Endothelial cell of umbilical vein (primary cell): ENCODE measurements around the gene HCFC2. TPM values are rescaled to one million over a fixed set of nuclear protein-coding genes. Genes with fewer than 3 reads are reported as not detected.

Source experiments
- BruUV-seq: library from RNA; stranded (reverse); fragments of 400-500 nt; replicated peaks from 2 replicates; lab custom pipeline; 2021; lab: Mats Ljungman, UMichigan
- CTCF ChIA-PET: fragments of 300-600, 350-600 bp; sonication (Branson Sonifier 250); formaldehyde crosslinking; loops from one replicate; lab custom pipeline; 2021; ENCODE audit warnings: antibody characterized with exemption, inconsistent platforms; lab: Charles Lee
- POLR2A ChIA-PET: fragments of 300-600, 350-600 bp; sonication (Branson Sonifier 250); formaldehyde crosslinking; loops from one replicate; lab custom pipeline; 2021; ENCODE audit warnings: antibody characterized with exemption, inconsistent platforms; lab: Charles Lee
- DNase-seq: peaks from one replicate; pipeline ENCODE4 v3.0.0-alpha.2; 2011; ENCODE audit warnings: low read depth, low spot score
- FAIRE-seq: peaks from 2 replicates; lab custom pipeline; 2011; peaks lifted over from hg19 to GRCh38; lab: Jason Lieb, UNC
- H2AFZ ChIP-seq: 2 replicates; pipeline ENCODE4 v1.6.0; 2012; ENCODE audit warnings: low read depth, low read length, control low read depth, inconsistent platforms
- H3K27ac ChIP-seq: 2 replicates; pipeline ENCODE4 v1.5.1; 2011; ENCODE audit warnings: low read depth, mild to moderate bottlenecking, control low read depth, low read length, moderate library complexity; ENCODE audit not compliant: insufficient read depth
- H3K27me3 ChIP-seq, 2 experiments: 2 replicates each; pipeline versions ENCODE4 v1.6.0 to v1.6.1; 2011; ENCODE audit warnings: low read length in 2 of 2, mixed read lengths in 1 of 2; ENCODE audit not compliant: control insufficient read depth in 2 of 2, insufficient read depth in 2 of 2
- H3K36me3 ChIP-seq, 2 experiments: 2 replicates in 1 of 2; 3 replicates in 1 of 2; pipeline ENCODE4 v1.5.1; 2011; ENCODE audit warnings: low read length in 2 of 2, mild to moderate bottlenecking in 1 of 2, moderate library complexity in 1 of 2; ENCODE audit not compliant: control insufficient read depth in 2 of 2, insufficient read depth in 2 of 2; ENCODE audit errors: extremely low read depth in 1 of 2
- H3K4me1 ChIP-seq: 3 replicates; pipeline ENCODE4 v1.5.1; 2011; ENCODE audit warnings: mild to moderate bottlenecking, low read length; ENCODE audit not compliant: control insufficient read depth, insufficient read depth; ENCODE audit errors: extremely low read depth
- H3K4me2 ChIP-seq: 2 replicates; pipeline ENCODE4 v1.6.1; 2011; ENCODE audit warnings: low read length, control low read depth, mixed read lengths; ENCODE audit not compliant: insufficient read depth
- H3K4me3 ChIP-seq, 3 experiments: fragments of 200-600 bp in 1 of 3; sonication (generic), shearing (Covaris generic) in 1 of 3; replicated peaks in 1 of 3; 2 replicates each; pipeline ENCODE4 v1.5.1; 2011 to 2016; ENCODE audit warnings: control low read depth in 3 of 3, low read length in 3 of 3, mild to moderate bottlenecking in 2 of 3, inconsistent platforms in 1 of 3, low read depth in 1 of 3, moderate library complexity in 1 of 3; ENCODE audit not compliant: insufficient read depth in 1 of 3
- H3K79me2 ChIP-seq: 2 replicates; pipeline ENCODE4 v1.6.0; 2012; ENCODE audit warnings: low read length, inconsistent platforms; ENCODE audit not compliant: control insufficient read depth, insufficient read depth
- H3K9ac ChIP-seq: replicated peaks from 2 replicates; pipeline ENCODE3; 2011; ENCODE audit warnings: low read length, control low read depth; ENCODE audit not compliant: insufficient read depth; ENCODE audit errors: extremely low read depth
- H3K9me1 ChIP-seq: replicated peaks from 3 replicates; pipeline ENCODE4 v1.6.0; 2011; ENCODE audit warnings: mild to moderate bottlenecking, low read length; ENCODE audit not compliant: control insufficient read depth, insufficient read depth; ENCODE audit errors: extremely low read depth
- H3K9me3 ChIP-seq: replicated peaks from 2 replicates; pipeline ENCODE4 v1.5.1; 2012; ENCODE audit warnings: low read length, inconsistent platforms; ENCODE audit not compliant: control insufficient read depth, insufficient read depth
- H4K20me1 ChIP-seq: replicated peaks from 2 replicates; pipeline ENCODE3; 2011; ENCODE audit warnings: mild to moderate bottlenecking, low read length; ENCODE audit not compliant: control insufficient read depth, insufficient read depth; ENCODE audit errors: extremely low read depth
- EZH2 ChIP-seq: IDR thresholded peaks from 2 replicates; pipeline ENCODE4 v1.6.1; 2012; ENCODE audit warnings: borderline replicate concordance, low read depth, mild to moderate bottlenecking, moderate library complexity, low read length, inconsistent platforms; ENCODE audit not compliant: severe bottlenecking
- FOS ChIP-seq: IDR thresholded peaks from 2 replicates; pipeline ENCODE4 v1.6.1; 2011; ENCODE audit warnings: mild to moderate bottlenecking, low read length, moderate library complexity, borderline replicate concordance; ENCODE audit not compliant: insufficient read depth
- GATA2 ChIP-seq: IDR thresholded peaks from 2 replicates; pipeline ENCODE4 v1.7.0; 2011; ENCODE audit warnings: low read depth, mild to moderate bottlenecking, moderate library complexity, mixed read lengths, low read length; ENCODE audit not compliant: insufficient read length, insufficient read depth
- JUN ChIP-seq: IDR thresholded peaks from 2 replicates; pipeline ENCODE4 v1.6.1; 2011; ENCODE audit warnings: borderline replicate concordance, low read depth; ENCODE audit not compliant: insufficient read length, insufficient read depth
- MYC ChIP-seq: IDR thresholded peaks from one replicate; pipeline ENCODE4 v1.6.1; 2011; ENCODE audit warnings: mild to moderate bottlenecking, low read depth, low read length
- POLR2A ChIP-seq: IDR thresholded peaks from 2 replicates; pipeline ENCODE4 v1.6.1; 2012; ENCODE audit warnings: low read depth, mild to moderate bottlenecking, control low read depth, low read length
- POLR2AphosphoS5 ChIP-seq: IDR thresholded peaks from 2 replicates; pipeline ENCODE4 v1.6.1; 2012; ENCODE audit warnings: low read depth, mild to moderate bottlenecking, control low read depth, low read length, moderate library complexity; ENCODE audit not compliant: insufficient read depth
- dilution Hi-C: fragments of 300-500 bp; cut with MboI; formaldehyde crosslinking; loops from one replicate; pipeline ENCODE4 v1.15.0; 2019; ENCODE audit warnings: low sequenced_read_pairs; ENCODE audit not compliant: extremely low pct_ligation_motif_present
- intact Hi-C: fragments of 100-400 bp; cut with micrococcal nuclease; formaldehyde crosslinking; loops from one replicate; pipeline ENCODE4 v1.10.0; 2022
- polyA plus RNA-seq, 4 experiments: library from polyadenylated mRNA; depleted of rRNA in 3 of 4; stranded (reverse) in 3 of 4; unstranded in 1 of 4; fragments of >200 nt; gene quantifications; 2 replicates each; pipeline versions ENCODE4 v1.2.1 to v1.2.3, GENCODE V29; 2011 to 2012; ENCODE audit warnings: missing spikeins in 1 of 4
- total RNA-seq: library from RNA; stranded (reverse); gene quantifications from 2 replicates; pipeline ENCODE4 v1.2.3, GENCODE V29; 2021
- TF ChIP-seq, protein P1 (sequence below): IDR thresholded peaks from 2 replicates; pipeline ENCODE4 v1.6.1; 2011; ENCODE audit not compliant: insufficient read depth, insufficient read length
- TF ChIP-seq, protein P2 (sequence below), 2 donors: IDR thresholded peaks; 1 replicate in 1 of 2; 2 replicates in 1 of 2; pipeline ENCODE4 v1.5.1; 2011; ENCODE audit warnings: low read length in 2 of 2, mild to moderate bottlenecking in 2 of 2, moderate library complexity in 2 of 2, control low read depth in 1 of 2, inconsistent platforms in 1 of 2, low read depth in 1 of 2; ENCODE audit not compliant: insufficient read depth in 1 of 2; ENCODE audit errors: extremely low read depth in 1 of 2

HCFC2 gene
- total and polyA plus RNA-seq, 2 donors (not counting 3 experiments of a cell fraction or from before 2014, with no cell fraction given) = 6.0 to 15.6 TPM

DNA sequence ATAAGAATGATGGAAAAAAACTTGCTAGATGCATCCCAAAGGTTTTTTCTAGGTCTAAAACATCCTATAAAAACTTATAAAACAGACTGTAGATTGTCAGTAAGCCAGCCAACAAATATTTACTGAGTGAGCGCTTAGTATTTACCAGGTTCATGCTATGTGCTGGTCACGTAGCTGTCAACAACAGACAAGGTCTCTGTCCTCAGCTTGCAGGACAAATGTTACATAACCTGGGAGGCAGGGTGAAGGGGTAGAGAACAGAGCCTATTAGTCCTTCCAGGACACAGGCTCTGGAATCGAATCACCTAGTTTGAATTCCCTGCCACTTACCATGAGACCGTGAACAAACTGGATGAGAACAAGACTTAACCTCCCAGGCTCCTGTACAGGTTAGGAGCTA lies 67.3 kb downstream of the HCFC2 start:
- CTCF ChIA-PET = interaction anchor here (1.3 kb wide), 1 partner anchor 10 kb away, joined by 5 read pairs; no protein-coding TSS in a partner anchor
- POLR2A ChIA-PET = no interaction called here

GRCh38 chr12:104132351-104132956 lies 68.1 kb downstream of the HCFC2 start:
- no TSS peak for BruUV-seq
- Histone ChIP-seq H3K79me2 (peaks cover 31% of the 10 kb centered on the region), H3K36me3 (peaks cover 7 to 14% of the 10 kb centered on the region in 2 experiments)

More for the DNA sequence above, 67.3 kb downstream of the HCFC2 start:
- H3K4me1 ChIP-seq = peaks cover 8% of the 10 kb centered on the region
- H3K4me2 ChIP-seq = no peak overlapping the region
- no peak overlapping the region for H2AFZ ChIP-seq
- H3K9me1 ChIP-seq = no peaks in the 10 kb centered on the region
- no peak overlapping the region for H3K9ac ChIP-seq
- TF ChIP-seq GATA2 = no peak
- TF ChIP-seq POLR2AphosphoS5 = no peak
- H3K79me2 ChIP-seq = peaks cover 23% of the 10 kb centered on the region
- no TSS peak for BruUV-seq
- H3K4me3 ChIP-seq = no peak overlapping the region
- H3K27me3 ChIP-seq = no peaks in the 10 kb centered on the region
- intact Hi-C loops = no loop called here
- H3K36me3 ChIP-seq = peaks cover 7 to 14% of the 10 kb centered on the region in 2 experiments
- no peaks in the 10 kb centered on the region for H3K9me3 ChIP-seq
- dilution Hi-C loops = no loop called here
- no peak overlapping the region for H3K27ac ChIP-seq
- FAIRE-seq (no peak), DNase-seq (no peak)
- H4K20me1 ChIP-seq = no peaks in the 10 kb centered on the region

More at GRCh38 chr12:104132351-104132956, 68.1 kb downstream of the HCFC2 start:
- DNase-seq (no peak), FAIRE-seq (no peak)
- POLR2A ChIA-PET = no interaction called here
- no peak overlapping the region for H3K4me2 ChIP-seq
- H3K9me1 ChIP-seq = no peaks in the 10 kb centered on the region
- H4K20me1 ChIP-seq = no peaks in the 10 kb centered on the region
- no peak overlapping the region for H3K4me3 ChIP-seq
- intact Hi-C loops = no loop called here
- no peaks in the 10 kb centered on the region for H3K9me3 ChIP-seq
- no peaks in the 10 kb centered on the region for H3K27me3 ChIP-seq
- no peak overlapping the region for H3K9ac ChIP-seq
- H2AFZ ChIP-seq = no peak overlapping the region
- no peak overlapping the region for H3K27ac ChIP-seq
- CTCF ChIA-PET = interaction anchor here (1.3 kb wide), 1 partner anchor 11 kb away, joined by 5 read pairs; no protein-coding TSS in a partner anchor
- dilution Hi-C loops = no loop called here
- TF ChIP-seq, protein P1, sequence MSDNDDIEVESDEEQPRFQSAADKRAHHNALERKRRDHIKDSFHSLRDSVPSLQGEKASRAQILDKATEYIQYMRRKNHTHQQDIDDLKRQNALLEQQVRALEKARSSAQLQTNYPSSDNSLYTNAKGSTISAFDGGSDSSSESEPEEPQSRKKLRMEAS = no peak
- no peak for TF ChIP-seq JUN
- no peak for TF ChIP-seq EZH2
- TF ChIP-seq FOS = no peak
- TF ChIP-seq, protein P2, sequence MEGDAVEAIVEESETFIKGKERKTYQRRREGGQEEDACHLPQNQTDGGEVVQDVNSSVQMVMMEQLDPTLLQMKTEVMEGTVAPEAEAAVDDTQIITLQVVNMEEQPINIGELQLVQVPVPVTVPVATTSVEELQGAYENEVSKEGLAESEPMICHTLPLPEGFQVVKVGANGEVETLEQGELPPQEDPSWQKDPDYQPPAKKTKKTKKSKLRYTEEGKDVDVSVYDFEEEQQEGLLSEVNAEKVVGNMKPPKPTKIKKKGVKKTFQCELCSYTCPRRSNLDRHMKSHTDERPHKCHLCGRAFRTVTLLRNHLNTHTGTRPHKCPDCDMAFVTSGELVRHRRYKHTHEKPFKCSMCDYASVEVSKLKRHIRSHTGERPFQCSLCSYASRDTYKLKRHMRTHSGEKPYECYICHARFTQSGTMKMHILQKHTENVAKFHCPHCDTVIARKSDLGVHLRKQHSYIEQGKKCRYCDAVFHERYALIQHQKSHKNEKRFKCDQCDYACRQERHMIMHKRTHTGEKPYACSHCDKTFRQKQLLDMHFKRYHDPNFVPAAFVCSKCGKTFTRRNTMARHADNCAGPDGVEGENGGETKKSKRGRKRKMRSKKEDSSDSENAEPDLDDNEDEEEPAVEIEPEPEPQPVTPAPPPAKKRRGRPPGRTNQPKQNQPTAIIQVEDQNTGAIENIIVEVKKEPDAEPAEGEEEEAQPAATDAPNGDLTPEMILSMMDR (IDR thresholded peaks at IDR 0.05; ENCODE audit: extremely low read depth in 1 of 2, insufficient read depth in 1 of 2, low read depth in 1 of 2, low read length in 2 of 2) = no peak
- no peak for TF ChIP-seq POLR2A
- no peak for TF ChIP-seq GATA2
- no peak for TF ChIP-seq MYC
- no peak for TF ChIP-seq POLR2AphosphoS5
- peaks cover 12% of the 10 kb centered on the region for H3K4me1 ChIP-seq
